H9 (cell line): ENCODE results near the gene SELE. TPM values are rescaled to one million over a fixed set of nuclear protein-coding genes. Genes with fewer than 3 reads are reported as not detected.

Experiments used
- DNase-seq: peaks from one replicate; pipeline ENCODE4 v3.0.0-alpha.2; 2017
- H2AFZ ChIP-seq: one replicate; pipeline ENCODE4 v1.6.1; 2013; ENCODE audit warnings: mild to moderate bottlenecking, low read length, control low read depth, moderate library complexity
- H2AK5ac ChIP-seq: 2 replicates; pipeline ENCODE4 v1.6.1; 2013; ENCODE audit warnings: low read length, control low read depth, mixed read lengths; ENCODE audit not compliant: insufficient read length
- H2BK120ac ChIP-seq: one replicate; pipeline ENCODE4 v1.6.1; 2013; ENCODE audit warnings: low read depth, mild to moderate bottlenecking, low read length, control low read depth, inconsistent platforms; ENCODE audit not compliant: poor library complexity, severe bottlenecking
- H2BK12ac ChIP-seq: 2 replicates; pipeline ENCODE4 v1.6.1; 2013; ENCODE audit warnings: low read length, control low read depth, mixed read lengths, low read depth; ENCODE audit not compliant: insufficient read length
- H2BK15ac ChIP-seq: 2 replicates; pipeline ENCODE4 v1.6.1; 2013; ENCODE audit warnings: low read depth, low read length, control low read depth
- H2BK20ac ChIP-seq: one replicate; pipeline ENCODE4 v1.6.1; 2013; ENCODE audit warnings: low read depth, mild to moderate bottlenecking, low read length, control low read depth, inconsistent platforms; ENCODE audit not compliant: poor library complexity, severe bottlenecking
- H2BK5ac ChIP-seq: 2 replicates; pipeline ENCODE4 v1.6.1; 2013; ENCODE audit warnings: low read length, control low read depth, mixed read lengths; ENCODE audit not compliant: insufficient read length
- H3K14ac ChIP-seq: 2 replicates; pipeline ENCODE4 v1.6.1; 2013; ENCODE audit warnings: low read length, control low read depth; ENCODE audit not compliant: insufficient read depth
- H3K18ac ChIP-seq: 2 replicates; pipeline ENCODE4 v1.6.1; 2013; ENCODE audit warnings: low read depth, mild to moderate bottlenecking, mixed read lengths, low read length, control low read depth; ENCODE audit not compliant: insufficient read length
- H3K23ac ChIP-seq: 2 replicates; pipeline ENCODE4 v1.6.1; 2013; ENCODE audit warnings: low read length, control low read depth, mixed read lengths, low read depth; ENCODE audit not compliant: insufficient read length
- H3K23me2 ChIP-seq: 2 replicates; pipeline ENCODE4 v1.6.1; 2013; ENCODE audit warnings: low read depth, mild to moderate bottlenecking, mixed read lengths, low read length, control low read depth; ENCODE audit not compliant: insufficient read length, poor library complexity, severe bottlenecking
- H3K27ac ChIP-seq: 2 replicates; pipeline ENCODE4 v1.5.1; 2013; ENCODE audit warnings: low read length, control low read depth, mixed read lengths, low read depth; ENCODE audit not compliant: insufficient read length
- H3K27me3 ChIP-seq: 2 replicates; pipeline ENCODE4 v1.6.1; 2013; ENCODE audit warnings: low read length, control low read depth, inconsistent platforms; ENCODE audit not compliant: insufficient read depth
- H3K4ac ChIP-seq: 2 replicates; pipeline ENCODE4 v1.6.1; 2013; ENCODE audit warnings: low read depth, mild to moderate bottlenecking, control low read depth, inconsistent platforms, low read length, moderate library complexity
- H3K4me1 ChIP-seq: 2 replicates; pipeline ENCODE4 v1.6.1; 2013; ENCODE audit warnings: low read length, control low read depth, inconsistent platforms; ENCODE audit not compliant: insufficient read depth
- H3K4me2 ChIP-seq: 2 replicates; pipeline ENCODE4 v1.6.1; 2013; ENCODE audit warnings: low read length, control low read depth, mixed read lengths; ENCODE audit not compliant: insufficient read length, insufficient read depth
- H3K56ac ChIP-seq: 2 replicates; pipeline ENCODE4 v1.6.1; 2013; ENCODE audit warnings: low read depth, mild to moderate bottlenecking, mixed read lengths, low read length, control low read depth; ENCODE audit not compliant: insufficient read length
- H3K79me1 ChIP-seq: 2 replicates; pipeline ENCODE4 v1.6.1; 2013; ENCODE audit warnings: low read depth, mild to moderate bottlenecking, moderate library complexity, low read length, control low read depth, inconsistent platforms; ENCODE audit not compliant: insufficient read depth, poor library complexity, severe bottlenecking
- H3K79me2 ChIP-seq: 2 replicates; pipeline ENCODE4 v1.6.1; 2013; ENCODE audit warnings: low read length, control low read depth, inconsistent platforms; ENCODE audit not compliant: insufficient read depth
- H3K9ac ChIP-seq: 2 replicates; pipeline ENCODE4 v1.6.1; 2013; ENCODE audit warnings: low read length, control low read depth, mixed read lengths; ENCODE audit not compliant: insufficient read length; ENCODE audit errors: extremely low read depth
- H3K9me3 ChIP-seq: one replicate; pipeline ENCODE4 v1.6.1; 2013; ENCODE audit warnings: low read depth, low read length, inconsistent platforms; ENCODE audit not compliant: control insufficient read depth
- H3T11ph ChIP-seq: one replicate; pipeline ENCODE4 v1.6.1; 2013; ENCODE audit warnings: mild to moderate bottlenecking, low read length, control low read depth, inconsistent platforms
- H4K20me1 ChIP-seq: one replicate; pipeline ENCODE4 v1.6.1; 2013; ENCODE audit not compliant: control insufficient read depth, insufficient read length, insufficient read depth
- H4K5ac ChIP-seq: 2 replicates; pipeline ENCODE4 v1.6.1; 2013; ENCODE audit warnings: low read depth, mild to moderate bottlenecking, mixed read lengths, low read length, control low read depth; ENCODE audit not compliant: insufficient read length
- H4K8ac ChIP-seq: replicated peaks from 2 replicates; pipeline ENCODE4 v1.6.1; 2013; ENCODE audit warnings: low read length, control low read depth, mixed read lengths, low read depth; ENCODE audit not compliant: insufficient read length
- H4K91ac ChIP-seq: 2 replicates; pipeline ENCODE4 v1.6.1; 2013; ENCODE audit warnings: low read depth, mild to moderate bottlenecking, moderate library complexity, mixed read lengths, low read length, control low read depth; ENCODE audit not compliant: insufficient read length
- H3K27ac Mint-ChIP-seq, 3 experiments: 2 replicates in 2 of 3; 3 replicates in 1 of 3; pipeline ENCODE4 v1.8.0; 2020 to 2021; ENCODE audit warnings: mixed read lengths in 3 of 3, mild to moderate bottlenecking in 1 of 3, moderate library complexity in 1 of 3
- H3K27me3 Mint-ChIP-seq: 2 replicates; pipeline ENCODE4 v1.8.0; 2021; ENCODE audit warnings: low read depth, mild to moderate bottlenecking, moderate library complexity, mixed read lengths
- H3K36me3 Mint-ChIP-seq, 3 experiments: 2 replicates in 2 of 3; 3 replicates in 1 of 3; pipeline ENCODE4 v1.8.0; 2020 to 2021; ENCODE audit warnings: low read depth in 3 of 3, mixed read lengths in 3 of 3; ENCODE audit not compliant: insufficient read depth in 1 of 3
- H3K4me1 Mint-ChIP-seq, 2 experiments: 2 replicates each; pipeline ENCODE4 v1.8.0; 2020; ENCODE audit warnings: mixed read lengths in 2 of 2
- H3K4me3 Mint-ChIP-seq, 2 experiments: 2 replicates in 1 of 2; 3 replicates in 1 of 2; pipeline ENCODE4 v1.8.0; 2020 to 2021; ENCODE audit warnings: mild to moderate bottlenecking in 2 of 2, mixed read lengths in 2 of 2, moderate library complexity in 1 of 2
- H3K9me3 Mint-ChIP-seq, 2 experiments: 2 replicates in 1 of 2; 3 replicates in 1 of 2; pipeline ENCODE4 v1.8.0; 2020; ENCODE audit warnings: mild to moderate bottlenecking in 2 of 2, mixed read lengths in 2 of 2, moderate library complexity in 1 of 2
- CTCF ChIP-seq: fragments of 200-600 bp; sonication (generic); conservative IDR thresholded peaks from 3 replicates; pipeline ENCODE4 v1.8.0; 2021; ENCODE audit warnings: antibody characterized with exemption, mild to moderate bottlenecking
- WGBS: extraction: QIAGEN DNeasy Blood & Tissue Kit; methylation state at CpG from one replicate; pipeline ENCODE4 v1.1.7; 2013; ENCODE audit warnings: missing lambda C conversion rate, low lambda C conversion rate, mixed read lengths; ENCODE audit not compliant: insufficient read length; ENCODE audit errors: extremely low coverage; 5-methylcytosine and 5-hydroxymethylcytosine counted together
- total RNA-seq: library from RNA; stranded (reverse); gene quantifications from 2 replicates; pipeline ENCODE4 v1.2.1, GENCODE V29; 2021

Gene SELE
- total RNA-seq, 1 experiment from 2014 or later, result not detected

- Mint-ChIP-seq H3K9me3 (no peaks in the 10 kb centered on the region), H3K4me1 (no peaks in the 10 kb centered on the region), H3K27ac (no peak overlapping the region; a peak in 1 of 7 replicates), H3K4me3 (no peak overlapping the region), H3K36me3 (no peaks in the 10 kb centered on the region), H3K27me3 (peaks cover 17% of the 10 kb centered on the region)
- no peaks in the 10 kb centered on the region for H3K79me1 ChIP-seq
- no peaks in the 10 kb centered on the region for H3K27me3 ChIP-seq
- no peaks in the 10 kb centered on the region for H3K23me2 ChIP-seq
- H2BK120ac ChIP-seq, result no peak overlapping the region
- no peak overlapping the region for H2BK20ac ChIP-seq
- no peak overlapping the region for H2AFZ ChIP-seq
- no CpG with 5 or more reads among the region's 2 CpGs for WGBS
- H3K9me3 ChIP-seq, result no peaks in the 10 kb centered on the region
- H4K5ac ChIP-seq, result no peak overlapping the region
- H3K27ac ChIP-seq, result no peak overlapping the region
- H3K4me1 ChIP-seq, result no peaks in the 10 kb centered on the region
- no peak for DNase-seq
- H4K8ac ChIP-seq, result no peak overlapping the region
- TF ChIP-seq CTCF, result no peak
- no peak overlapping the region for H3K4ac ChIP-seq
- H2BK5ac ChIP-seq, result no peak overlapping the region
- H3K14ac ChIP-seq, result no peak overlapping the region
- H3K18ac ChIP-seq, result no peak overlapping the region
- no peak overlapping the region for H2BK15ac ChIP-seq
- no peaks in the 10 kb centered on the region for H3K79me2 ChIP-seq
- H3K4me2 ChIP-seq, result no peak overlapping the region
- H3K56ac ChIP-seq, result no peak overlapping the region
- H3T11ph ChIP-seq, result no peak overlapping the region
- H3K9ac ChIP-seq, result no peak overlapping the region
- no peak overlapping the region for H4K91ac ChIP-seq
- H4K20me1 ChIP-seq, result no peaks in the 10 kb centered on the region
- H2AK5ac ChIP-seq, result no peak overlapping the region
- no peak overlapping the region for H2BK12ac ChIP-seq
- H3K23ac ChIP-seq, result no peak overlapping the region
Observed at GRCh38 chr1:169701261-169702005, 32.4 kb downstream of the SELE start.
